ENCODE results near the gene CCDC7.
"Not testable (repeated sequence)": the region's sequence is repeated elsewhere in the genome, so short reads cannot be mapped to it uniquely, and the experiment has no call there.

Gene CCDC7

GRCh38 chr10:32582946-32583345, 137.0 kb downstream of the CCDC7 start:
- Mint-ChIP-seq H3K27me3 (no peaks in the 10 kb centered on the region), H3K4me1 (ENCODE audit: low read depth) (peaks cover 2% of the 10 kb centered on the region), H3K4me3 (no peak overlapping the region), H3K36me3 (peaks cover 21% of the 10 kb centered on the region), H3K9me3 (ENCODE audit: low read depth) (peaks cover 5% of the 10 kb centered on the region), H3K27ac (no peak overlapping the region)

GRCh38 chr10:32598022-32598421, 152.1 kb downstream of the CCDC7 start:
- not testable (repeated sequence) for H3K27ac Mint-ChIP-seq; H3K4me1 Mint-ChIP-seq (ENCODE audit: low read depth); H3K27me3 Mint-ChIP-seq; H3K4me3 Mint-ChIP-seq
- Mint-ChIP-seq H3K36me3 (peaks cover 57% of the 10 kb centered on the region), H3K9me3 (ENCODE audit: low read depth) (peaks cover 15% of the 10 kb centered on the region)

- Mint-ChIP-seq H3K4me1 (ENCODE audit: low read depth) (no peaks in the 10 kb centered on the region), H3K9me3 (ENCODE audit: low read depth) (peaks cover 22% of the 10 kb centered on the region), H3K4me3 (no peak overlapping the region), H3K36me3 (peaks cover 67% of the 10 kb centered on the region), H3K27me3 (no peaks in the 10 kb centered on the region), H3K27ac (no peak overlapping the region)
These were observed 154.4 kb downstream of the CCDC7 start for GRCh38 chr10:32600317-32600716.

- Mint-ChIP-seq H3K9me3 (ENCODE audit: low read depth) (peaks cover 28% of the 10 kb centered on the region), H3K36me3 (peaks cover 61% of the 10 kb centered on the region)
- not testable (repeated sequence) for H3K4me1 Mint-ChIP-seq (ENCODE audit: low read depth); H3K4me3 Mint-ChIP-seq; H3K27me3 Mint-ChIP-seq; H3K27ac Mint-ChIP-seq
These were observed 155.6 kb downstream of the CCDC7 start for GRCh38 chr10:32601562-32601961.

GRCh38 chr10:32605787-32606186, 159.8 kb downstream of the CCDC7 start:
- no peak overlapping the region for H3K27ac Mint-ChIP-seq
- peaks cover 49% of the 10 kb centered on the region for H3K36me3 Mint-ChIP-seq
- no peaks in the 10 kb centered on the region for H3K27me3 Mint-ChIP-seq
- H3K4me3 Mint-ChIP-seq: no peak overlapping the region
- H3K4me1 Mint-ChIP-seq (ENCODE audit: low read depth): no peaks in the 10 kb centered on the region
- peaks cover 14% of the 10 kb centered on the region for H3K9me3 Mint-ChIP-seq (ENCODE audit: low read depth)

- not testable (repeated sequence) for H3K4me3 Mint-ChIP-seq; H3K27ac Mint-ChIP-seq; H3K27me3 Mint-ChIP-seq; H3K4me1 Mint-ChIP-seq (ENCODE audit: low read depth)
- H3K9me3 Mint-ChIP-seq (ENCODE audit: low read depth): peaks cover 23% of the 10 kb centered on the region
- H3K36me3 Mint-ChIP-seq: peaks cover 52% of the 10 kb centered on the region
These were observed 164.6 kb downstream of the CCDC7 start for GRCh38 chr10:32610543-32610942.

- Mint-ChIP-seq H3K4me3 (no peak overlapping the region), H3K27me3 (no peaks in the 10 kb centered on the region), H3K9me3 (ENCODE audit: low read depth) (peaks cover 49% of the 10 kb centered on the region), H3K4me1 (ENCODE audit: low read depth) (peaks cover 6% of the 10 kb centered on the region), H3K27ac (no peak overlapping the region), H3K36me3 (peaks cover 63% of the 10 kb centered on the region)
These were observed 170.5 kb downstream of the CCDC7 start for GRCh38 chr10:32616438-32616837.

GRCh38 chr10:32618482-32618881, 172.5 kb downstream of the CCDC7 start:
- H3K4me3 Mint-ChIP-seq: no peak overlapping the region
- no peak overlapping the region for H3K27ac Mint-ChIP-seq
- peaks cover 41% of the 10 kb centered on the region for H3K9me3 Mint-ChIP-seq (ENCODE audit: low read depth)
- H3K36me3 Mint-ChIP-seq: peaks cover 55% of the 10 kb centered on the region
- peaks cover 6% of the 10 kb centered on the region for H3K4me1 Mint-ChIP-seq (ENCODE audit: low read depth)
- H3K27me3 Mint-ChIP-seq: no peaks in the 10 kb centered on the region

- Mint-ChIP-seq H3K27me3 (no peaks in the 10 kb centered on the region), H3K9me3 (ENCODE audit: low read depth) (peaks cover 24% of the 10 kb centered on the region), H3K4me3 (no peak overlapping the region), H3K27ac (no peak overlapping the region), H3K36me3 (peaks cover 53% of the 10 kb centered on the region), H3K4me1 (ENCODE audit: low read depth) (peaks cover 6% of the 10 kb centered on the region)
These were observed 176.0 kb downstream of the CCDC7 start for GRCh38 chr10:32621969-32622368.

- Mint-ChIP-seq H3K36me3 (peaks cover 55% of the 10 kb centered on the region), H3K27me3 (no peaks in the 10 kb centered on the region), H3K9me3 (ENCODE audit: low read depth) (peaks cover 24% of the 10 kb centered on the region), H3K27ac (no peak overlapping the region), H3K4me1 (ENCODE audit: low read depth) (peaks cover 6% of the 10 kb centered on the region), H3K4me3 (no peak overlapping the region)
These were observed 176.5 kb downstream of the CCDC7 start for GRCh38 chr10:32622409-32622808.

GRCh38 chr10:32627183-32627582, 181.2 kb downstream of the CCDC7 start:
- Mint-ChIP-seq H3K27me3 (no peaks in the 10 kb centered on the region), H3K4me3 (no peak overlapping the region), H3K36me3 (peaks cover 41% of the 10 kb centered on the region), H3K9me3 (ENCODE audit: low read depth) (peaks cover 8% of the 10 kb centered on the region), H3K27ac (no peak overlapping the region), H3K4me1 (ENCODE audit: low read depth) (peaks cover 2% of the 10 kb centered on the region)

- no peaks in the 10 kb centered on the region for H3K27me3 Mint-ChIP-seq
- peaks cover 7% of the 10 kb centered on the region for H3K4me1 Mint-ChIP-seq (ENCODE audit: low read depth)
- H3K9me3 Mint-ChIP-seq (ENCODE audit: low read depth): peaks cover 8% of the 10 kb centered on the region
- peaks cover 29% of the 10 kb centered on the region for H3K36me3 Mint-ChIP-seq
- H3K27ac Mint-ChIP-seq: no peak overlapping the region
- H3K4me3 Mint-ChIP-seq: no peak overlapping the region
These were observed 184.0 kb downstream of the CCDC7 start for GRCh38 chr10:32629910-32630309.

GRCh38 chr10:32646535-32646934, 200.6 kb downstream of the CCDC7 start:
- Mint-ChIP-seq H3K27me3 (no peaks in the 10 kb centered on the region), H3K4me1 (ENCODE audit: low read depth) (peaks cover 13% of the 10 kb centered on the region), H3K36me3 (peaks cover 38% of the 10 kb centered on the region), H3K9me3 (ENCODE audit: low read depth) (peaks cover 18% of the 10 kb centered on the region), H3K27ac (no peak overlapping the region), H3K4me3 (no peak overlapping the region)

GRCh38 chr10:32650246-32650655, 204.3 kb downstream of the CCDC7 start:
- H3K27me3 Mint-ChIP-seq: no peaks in the 10 kb centered on the region

GRCh38 chr10:32657430-32657829, 211.5 kb downstream of the CCDC7 start:
- H3K4me1 Mint-ChIP-seq (ENCODE audit: low read depth); H3K27ac Mint-ChIP-seq; H3K4me3 Mint-ChIP-seq; H3K27me3 Mint-ChIP-seq: not testable (repeated sequence)
- peaks cover 38% of the 10 kb centered on the region for H3K9me3 Mint-ChIP-seq (ENCODE audit: low read depth)
- H3K36me3 Mint-ChIP-seq: peaks cover 43% of the 10 kb centered on the region

More at GRCh38 chr10:32650246-32650655, 204.3 kb downstream of the CCDC7 start:
- H3K9me3 Mint-ChIP-seq (ENCODE audit: low read depth): peaks cover 29% of the 10 kb centered on the region
- H3K4me3 Mint-ChIP-seq: no peak overlapping the region
- no peak overlapping the region for H3K27ac Mint-ChIP-seq
- H3K4me1 Mint-ChIP-seq (ENCODE audit: low read depth): peaks cover 13% of the 10 kb centered on the region
- peaks cover 47% of the 10 kb centered on the region for H3K36me3 Mint-ChIP-seq

GRCh38 chr10:32661346-32661745, 215.4 kb downstream of the CCDC7 start:
- no peak overlapping the region for H3K4me3 Mint-ChIP-seq
- H3K36me3 Mint-ChIP-seq: peaks cover 22% of the 10 kb centered on the region
- H3K27me3 Mint-ChIP-seq: no peaks in the 10 kb centered on the region
- H3K4me1 Mint-ChIP-seq (ENCODE audit: low read depth): no peaks in the 10 kb centered on the region
- no peak overlapping the region for H3K27ac Mint-ChIP-seq
- H3K9me3 Mint-ChIP-seq (ENCODE audit: low read depth): peaks cover 14% of the 10 kb centered on the region
